ENCODE results near the gene SLC31A1. TPM values are rescaled to one million over a fixed set of nuclear protein-coding genes. Genes with fewer than 3 reads are reported as not detected.

Gene SLC31A1
- total and polyA plus RNA-seq, 2 experiments from 2014 or later, result 15.0 to 32.1 TPM

DNA sequence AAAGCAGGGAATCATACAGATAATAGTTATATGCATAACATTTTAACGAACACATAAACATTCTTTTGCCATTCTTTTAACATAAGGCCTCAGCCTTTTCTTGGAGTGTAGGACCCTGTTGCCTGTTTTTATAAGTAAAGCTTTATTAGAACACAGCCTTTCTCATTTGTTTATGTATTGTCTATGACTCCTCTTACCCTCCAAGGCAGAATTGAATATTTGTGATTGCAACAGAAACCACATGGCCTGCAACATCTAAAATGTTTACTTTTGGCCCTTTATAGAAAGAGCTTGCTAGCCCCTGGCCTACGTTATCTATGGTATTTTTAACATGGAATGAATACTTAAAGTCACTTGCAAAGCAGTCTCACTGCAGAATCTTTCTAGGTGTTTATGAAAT, 2.6 kb downstream of the SLC31A1 start (continued):
- TF ChIP-seq, protein P1, sequence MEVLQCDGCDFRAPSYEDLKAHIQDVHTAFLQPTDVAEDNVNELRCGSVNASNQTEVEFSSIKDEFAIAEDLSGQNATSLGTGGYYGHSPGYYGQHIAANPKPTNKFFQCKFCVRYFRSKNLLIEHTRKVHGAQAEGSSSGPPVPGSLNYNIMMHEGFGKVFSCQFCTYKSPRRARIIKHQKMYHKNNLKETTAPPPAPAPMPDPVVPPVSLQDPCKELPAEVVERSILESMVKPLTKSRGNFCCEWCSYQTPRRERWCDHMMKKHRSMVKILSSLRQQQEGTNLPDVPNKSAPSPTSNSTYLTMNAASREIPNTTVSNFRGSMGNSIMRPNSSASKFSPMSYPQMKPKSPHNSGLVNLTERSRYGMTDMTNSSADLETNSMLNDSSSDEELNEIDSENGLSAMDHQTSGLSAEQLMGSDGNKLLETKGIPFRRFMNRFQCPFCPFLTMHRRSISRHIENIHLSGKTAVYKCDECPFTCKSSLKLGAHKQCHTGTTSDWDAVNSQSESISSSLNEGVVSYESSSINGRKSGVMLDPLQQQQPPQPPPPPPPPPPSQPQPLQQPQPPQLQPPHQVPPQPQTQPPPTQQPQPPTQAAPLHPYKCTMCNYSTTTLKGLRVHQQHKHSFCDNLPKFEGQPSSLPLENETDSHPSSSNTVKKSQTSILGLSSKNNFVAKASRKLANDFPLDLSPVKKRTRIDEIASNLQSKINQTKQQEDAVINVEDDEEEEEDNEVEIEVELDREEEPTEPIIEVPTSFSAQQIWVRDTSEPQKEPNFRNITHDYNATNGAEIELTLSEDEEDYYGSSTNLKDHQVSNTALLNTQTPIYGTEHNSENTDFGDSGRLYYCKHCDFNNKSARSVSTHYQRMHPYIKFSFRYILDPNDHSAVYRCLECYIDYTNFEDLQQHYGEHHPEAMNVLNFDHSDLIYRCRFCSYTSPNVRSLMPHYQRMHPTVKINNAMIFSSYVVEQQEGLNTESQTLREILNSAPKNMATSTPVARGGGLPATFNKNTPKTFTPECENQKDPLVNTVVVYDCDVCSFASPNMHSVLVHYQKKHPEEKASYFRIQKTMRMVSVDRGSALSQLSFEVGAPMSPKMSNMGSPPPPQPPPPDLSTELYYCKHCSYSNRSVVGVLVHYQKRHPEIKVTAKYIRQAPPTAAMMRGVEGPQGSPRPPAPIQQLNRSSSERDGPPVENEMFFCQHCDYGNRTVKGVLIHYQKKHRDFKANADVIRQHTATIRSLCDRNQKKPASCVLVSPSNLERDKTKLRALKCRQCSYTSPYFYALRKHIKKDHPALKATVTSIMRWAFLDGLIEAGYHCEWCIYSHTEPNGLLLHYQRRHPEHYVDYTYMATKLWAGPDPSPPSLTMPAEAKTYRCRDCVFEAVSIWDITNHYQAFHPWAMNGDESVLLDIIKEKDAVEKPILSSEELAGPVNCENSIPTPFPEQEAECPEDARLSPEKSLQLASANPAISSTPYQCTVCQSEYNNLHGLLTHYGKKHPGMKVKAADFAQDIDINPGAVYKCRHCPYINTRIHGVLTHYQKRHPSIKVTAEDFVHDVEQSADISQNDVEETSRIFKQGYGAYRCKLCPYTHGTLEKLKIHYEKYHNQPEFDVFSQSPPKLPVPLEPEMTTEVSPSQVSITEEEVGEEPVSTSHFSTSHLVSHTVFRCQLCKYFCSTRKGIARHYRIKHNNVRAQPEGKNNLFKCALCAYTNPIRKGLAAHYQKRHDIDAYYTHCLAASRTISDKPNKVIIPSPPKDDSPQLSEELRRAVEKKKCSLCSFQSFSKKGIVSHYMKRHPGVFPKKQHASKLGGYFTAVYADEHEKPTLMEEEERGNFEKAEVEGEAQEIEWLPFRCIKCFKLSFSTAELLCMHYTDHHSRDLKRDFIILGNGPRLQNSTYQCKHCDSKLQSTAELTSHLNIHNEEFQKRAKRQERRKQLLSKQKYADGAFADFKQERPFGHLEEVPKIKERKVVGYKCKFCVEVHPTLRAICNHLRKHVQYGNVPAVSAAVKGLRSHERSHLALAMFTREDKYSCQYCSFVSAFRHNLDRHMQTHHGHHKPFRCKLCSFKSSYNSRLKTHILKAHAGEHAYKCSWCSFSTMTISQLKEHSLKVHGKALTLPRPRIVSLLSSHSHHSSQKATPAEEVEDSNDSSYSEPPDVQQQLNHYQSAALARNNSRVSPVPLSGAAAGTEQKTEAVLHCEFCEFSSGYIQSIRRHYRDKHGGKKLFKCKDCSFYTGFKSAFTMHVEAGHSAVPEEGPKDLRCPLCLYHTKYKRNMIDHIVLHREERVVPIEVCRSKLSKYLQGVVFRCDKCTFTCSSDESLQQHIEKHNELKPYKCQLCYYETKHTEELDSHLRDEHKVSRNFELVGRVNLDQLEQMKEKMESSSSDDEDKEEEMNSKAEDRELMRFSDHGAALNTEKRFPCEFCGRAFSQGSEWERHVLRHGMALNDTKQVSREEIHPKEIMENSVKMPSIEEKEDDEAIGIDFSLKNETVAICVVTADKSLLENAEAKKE (CRISPR knock-in tag; IDR thresholded peaks at IDR 0.05), result no peak
- TF ChIP-seq REST (IDR thresholded peaks at IDR 0.05; ENCODE audit: unreplicated experiment), result no peak
- no peak for TF ChIP-seq NANOG (IDR thresholded peaks at IDR 0.05; ENCODE audit: borderline replicate concordance)
- no peak for TF ChIP-seq ETS1 (IDR thresholded peaks at IDR 0.05)
- no peak for TF ChIP-seq STAT1 (IDR thresholded peaks at IDR 0.05; ENCODE audit: unreplicated experiment)
- no peak for TF ChIP-seq CREB1 (CRISPR knock-in tag; IDR thresholded peaks at IDR 0.05; ENCODE audit: low read depth)

Data from GM23338 (cell line).